Posterior cingulate gyrus (tissue), 11 donors: ENCODE results near the gene SLC30A7.
"Not testable (repeated sequence)": the region's sequence is repeated elsewhere in the genome, so short reads cannot be mapped to it uniquely, and the experiment has no call there.

ENCODE experiments used
- DNase-seq, 10 donors: peaks; one replicate each; pipeline versions ENCODE4 v3.0.0 to v3.0.0-alpha.2; 2020 to 2021; ENCODE audit warnings: mixed read lengths in 3 of 10
- intact Hi-C: fragments of 100-400 bp; cut with DNase I; formaldehyde crosslinking; loops from one replicate; pipeline ENCODE4 v1.15.1; 2023

SLC30A7 gene

GRCh38 chr1:100889869-100890482, 5.9 kb upstream of the SLC30A7 start:
- intact Hi-C loops, result not testable (repeated sequence)

GRCh38 chr1:100891380-100891779, 4.5 kb upstream of the SLC30A7 start:
- DNase-seq, result no peak
- intact Hi-C loops, result no loop called here

More at GRCh38 chr1:100889869-100890482, 5.9 kb upstream of the SLC30A7 start:
- not testable (repeated sequence) for DNase-seq

GRCh38 chr1:100892554-100892953, 3.3 kb upstream of the SLC30A7 start:
- intact Hi-C loops, result no loop called here
- DNase-seq, result no peak

GRCh38 chr1:100893718-100894117, 2.2 kb upstream of the SLC30A7 start:
- intact Hi-C loops, result no loop called here
- no peak for DNase-seq

- DNase-seq, result peak; percentile 74 to 98 (median 86)
- intact Hi-C loops, result no loop called here
These were observed 1.0 kb upstream of the SLC30A7 start, which contains the start of gene EXTL2 for GRCh38 chr1:100894603-100895539. EXTL2 (minus strand) TSS chr1:100894842; CDS start chr1:100888757, 6,085 bp downstream.

GRCh38 chr1:100896481-100896982, 642 bp downstream of the SLC30A7 start:
- intact Hi-C loops, result no loop called here
- DNase-seq, result peak in 1 of 10 donors; percentile 57

GRCh38 chr1:100902365-100902764, 6.5 kb downstream of the SLC30A7 start:
- intact Hi-C loops, result no loop called here
- DNase-seq, result no peak

GRCh38 chr1:100903777-100904176, 7.9 kb downstream of the SLC30A7 start:
- intact Hi-C loops, result no loop called here
- DNase-seq, result no peak

- intact Hi-C loops, result no loop called here
- no peak for DNase-seq
These were observed 8.6 kb downstream of the SLC30A7 start for GRCh38 chr1:100904528-100904927.

GRCh38 chr1:100905181-100905580, 9.3 kb downstream of the SLC30A7 start:
- DNase-seq, result no peak
- intact Hi-C loops, result no loop called here

- intact Hi-C loops, result no loop called here
- DNase-seq, result no peak
These were observed 12.0 kb downstream of the SLC30A7 start for GRCh38 chr1:100907887-100908286.

GRCh38 chr1:100909018-100909417, 13.1 kb downstream of the SLC30A7 start:
- intact Hi-C loops, result no loop called here
- DNase-seq, result no peak

- no peak for DNase-seq
- intact Hi-C loops, result loop anchor here (10.0 kb wide), 1 partner anchor 443 kb away; no protein-coding TSS in a partner anchor
These were observed 16.1 kb downstream of the SLC30A7 start for GRCh38 chr1:100912019-100912418.

- no peak for DNase-seq
- intact Hi-C loops, result loop anchor here (2.0 to 5.0 kb wide), 2 partner anchors 316 to 368 kb away; partner anchors contain the start of gene S1PR1
These were observed 25.3 kb downstream of the SLC30A7 start for GRCh38 chr1:100921110-100921706.

- intact Hi-C loops, result loop anchor here (5.0 kb wide), 1 partner anchor 313 kb away; the partner anchor contains the start of gene S1PR1
- DNase-seq, result no peak
These were observed 28.3 kb downstream of the SLC30A7 start for GRCh38 chr1:100924212-100924611.

GRCh38 chr1:100924991-100925390, 29.1 kb downstream of the SLC30A7 start:
- DNase-seq, result no peak
- intact Hi-C loops, result loop anchor here (5.0 kb wide), 1 partner anchor 312 kb away; the partner anchor contains the start of gene S1PR1

GRCh38 chr1:100926240-100926639, 30.4 kb downstream of the SLC30A7 start:
- intact Hi-C loops, result no loop called here
- DNase-seq, result no peak

GRCh38 chr1:100927276-100927675, 31.4 kb downstream of the SLC30A7 start:
- intact Hi-C loops, result no loop called here
- DNase-seq, result no peak

GRCh38 chr1:100928128-100928527, 32.2 kb downstream of the SLC30A7 start:
- intact Hi-C loops, result no loop called here
- no peak for DNase-seq

GRCh38 chr1:100930494-100930893, 34.6 kb downstream of the SLC30A7 start:
- intact Hi-C loops, result no loop called here
- no peak for DNase-seq

GRCh38 chr1:100931716-100932115, 35.8 kb downstream of the SLC30A7 start:
- intact Hi-C loops, result no loop called here
- DNase-seq, result no peak
